ENCODE measurements around the gene VRK2.

VRK2 gene

GRCh38 chr2:58194458-58194857 lies 147.9 kb downstream of the VRK2 start:
- no peak for TF ChIP-seq CTCF (IDR thresholded peaks at IDR 0.05; ENCODE audit: poor library complexity, severe bottlenecking)
- no peak for ATAC-seq (ENCODE audit: low read depth)
- peaks cover 39% of the 10 kb centered on the region for H3K36me3 ChIP-seq (ENCODE audit: low read depth)

GRCh38 chr2:58195662-58196061 lies 149.1 kb downstream of the VRK2 start:
- H3K36me3 ChIP-seq (ENCODE audit: low read depth) = peaks cover 47% of the 10 kb centered on the region
- H3K4me1 ChIP-seq (ENCODE audit: insufficient read depth, poor library complexity, severe bottlenecking) = no peaks in the 10 kb centered on the region
- no peak for DNase-seq (ENCODE audit: low spot score)
- TF ChIP-seq CTCF (IDR thresholded peaks at IDR 0.05; ENCODE audit: poor library complexity, severe bottlenecking) = no peak
- no peak overlapping the region for H3K27ac ChIP-seq (ENCODE audit: poor library complexity, severe bottlenecking)
- no peak for ATAC-seq (ENCODE audit: low read depth)
- no peaks in the 10 kb centered on the region for H3K27me3 ChIP-seq (ENCODE audit: insufficient read depth, poor library complexity, severe bottlenecking)
- H3K9me3 ChIP-seq (ENCODE audit: severe bottlenecking) = peaks cover 2% of the 10 kb centered on the region
- H3K4me3 ChIP-seq (ENCODE audit: severe bottlenecking) = no peak overlapping the region

More at GRCh38 chr2:58194458-58194857, 147.9 kb downstream of the VRK2 start:
- no peak overlapping the region for H3K4me3 ChIP-seq (ENCODE audit: severe bottlenecking)
- peaks cover 2% of the 10 kb centered on the region for H3K9me3 ChIP-seq (ENCODE audit: severe bottlenecking)
- H3K27me3 ChIP-seq (ENCODE audit: insufficient read depth, poor library complexity, severe bottlenecking) = no peaks in the 10 kb centered on the region
- H3K4me1 ChIP-seq (ENCODE audit: insufficient read depth, poor library complexity, severe bottlenecking) = no peaks in the 10 kb centered on the region
- no peak for DNase-seq (ENCODE audit: low spot score)
- no peak overlapping the region for H3K27ac ChIP-seq (ENCODE audit: poor library complexity, severe bottlenecking)

GRCh38 chr2:58197894-58198293 lies 151.3 kb downstream of the VRK2 start:
- no peaks in the 10 kb centered on the region for H3K4me1 ChIP-seq (ENCODE audit: insufficient read depth, poor library complexity, severe bottlenecking)
- no peak overlapping the region for H3K4me3 ChIP-seq (ENCODE audit: severe bottlenecking)
- ATAC-seq (ENCODE audit: low read depth) = no peak
- peaks cover 2% of the 10 kb centered on the region for H3K9me3 ChIP-seq (ENCODE audit: severe bottlenecking)
- peaks cover 59% of the 10 kb centered on the region for H3K36me3 ChIP-seq (ENCODE audit: low read depth)
- H3K27ac ChIP-seq (ENCODE audit: poor library complexity, severe bottlenecking) = no peak overlapping the region
- no peaks in the 10 kb centered on the region for H3K27me3 ChIP-seq (ENCODE audit: insufficient read depth, poor library complexity, severe bottlenecking)
- no peak for TF ChIP-seq CTCF (IDR thresholded peaks at IDR 0.05; ENCODE audit: poor library complexity, severe bottlenecking)
- no peak for DNase-seq (ENCODE audit: low spot score)

GRCh38 chr2:58202404-58202803 lies 155.8 kb downstream of the VRK2 start:
- Histone ChIP-seq H3K9me3 (ENCODE audit: severe bottlenecking) (no peaks in the 10 kb centered on the region), H3K36me3 (ENCODE audit: low read depth) (peaks cover 55% of the 10 kb centered on the region), H3K27ac (ENCODE audit: poor library complexity, severe bottlenecking) (no peak overlapping the region), H3K4me1 (ENCODE audit: insufficient read depth, poor library complexity, severe bottlenecking) (peaks cover 12% of the 10 kb centered on the region), H3K27me3 (ENCODE audit: insufficient read depth, poor library complexity, severe bottlenecking) (no peaks in the 10 kb centered on the region), H3K4me3 (ENCODE audit: severe bottlenecking) (no peak overlapping the region)
- no peak for TF ChIP-seq CTCF (IDR thresholded peaks at IDR 0.05; ENCODE audit: poor library complexity, severe bottlenecking)
- ATAC-seq (ENCODE audit: low read depth) (no peak), DNase-seq (ENCODE audit: low spot score) (no peak)

- Histone ChIP-seq H3K27me3 (ENCODE audit: insufficient read depth, poor library complexity, severe bottlenecking) (no peaks in the 10 kb centered on the region), H3K27ac (ENCODE audit: poor library complexity, severe bottlenecking) (no peak overlapping the region), H3K36me3 (ENCODE audit: low read depth) (peaks cover 49% of the 10 kb centered on the region), H3K4me1 (ENCODE audit: insufficient read depth, poor library complexity, severe bottlenecking) (peaks cover 12% of the 10 kb centered on the region), H3K4me3 (ENCODE audit: severe bottlenecking) (no peak overlapping the region), H3K9me3 (ENCODE audit: severe bottlenecking) (no peaks in the 10 kb centered on the region)
- ATAC-seq (ENCODE audit: low read depth) (no peak), DNase-seq (ENCODE audit: low spot score) (no peak)
- no peak for TF ChIP-seq CTCF (IDR thresholded peaks at IDR 0.05; ENCODE audit: poor library complexity, severe bottlenecking)
Measured at GRCh38 chr2:58203018-58203417, 156.4 kb downstream of the VRK2 start.

Measured in RWPE2 (cell line).